ENCODE data around the gene CDHR5.

CDHR5 gene

GRCh38 chr11:624705-625635, at the start of gene CDHR5:
TSS of gene CDHR5 (minus strand) at chr11:624955. CDS start at chr11:624902, 53 bp downstream.
- Histone ChIP-seq H3K36me3 (ENCODE audit: insufficient read depth, low read length) (no peaks in the 10 kb centered on the region), H3K9me3 (ENCODE audit: control insufficient read depth, insufficient read depth, low read length) (no peaks in the 10 kb centered on the region), H3K9ac (ENCODE audit: low read depth, low read length) (no peak within 1 kb of the TSS), H3K4me1 (ENCODE audit: insufficient read depth, low read length) (no peaks in the 10 kb centered on the region; the same call in 1 of the 2 replicates)

- Histone ChIP-seq H3K9me3 (ENCODE audit: control insufficient read depth, insufficient read depth, low read length) (no peaks in the 10 kb centered on the region), H3K36me3 (ENCODE audit: insufficient read depth, low read length) (peaks cover 15% of the 10 kb centered on the region; the same call in 1 of the 2 replicates), H3K9ac (ENCODE audit: low read depth, low read length) (no peak overlapping the region), H3K4me1 (ENCODE audit: insufficient read depth, low read length) (no peaks in the 10 kb centered on the region)
Measured at GRCh38 chr11:674406-674805, 49.7 kb upstream of the CDHR5 start.

- no peaks in the 10 kb centered on the region for H3K4me1 ChIP-seq (ENCODE audit: insufficient read depth, low read length)
- peaks cover 12% of the 10 kb centered on the region; the same call in 1 of the 2 replicates for H3K36me3 ChIP-seq (ENCODE audit: insufficient read depth, low read length)
- no peaks in the 10 kb centered on the region for H3K9me3 ChIP-seq (ENCODE audit: control insufficient read depth, insufficient read depth, low read length)
- H3K9ac ChIP-seq (ENCODE audit: low read depth, low read length): no peak overlapping the region
Measured at GRCh38 chr11:673866-674265, 49.1 kb upstream of the CDHR5 start.

GRCh38 chr11:665704-666281, 41.0 kb upstream of the CDHR5 start:
- no peaks in the 10 kb centered on the region for H3K9me3 ChIP-seq (ENCODE audit: control insufficient read depth, insufficient read depth, low read length)
- H3K36me3 ChIP-seq (ENCODE audit: insufficient read depth, low read length): no peaks in the 10 kb centered on the region
- H3K4me1 ChIP-seq (ENCODE audit: insufficient read depth, low read length): no peaks in the 10 kb centered on the region
- no peak overlapping the region for H3K9ac ChIP-seq (ENCODE audit: low read depth, low read length)

GRCh38 chr11:665062-665703, 40.4 kb upstream of the CDHR5 start:
- no peaks in the 10 kb centered on the region for H3K9me3 ChIP-seq (ENCODE audit: control insufficient read depth, insufficient read depth, low read length)
- no peaks in the 10 kb centered on the region for H3K4me1 ChIP-seq (ENCODE audit: insufficient read depth, low read length)
- no peak overlapping the region for H3K9ac ChIP-seq (ENCODE audit: low read depth, low read length)
- H3K36me3 ChIP-seq (ENCODE audit: insufficient read depth, low read length): no peaks in the 10 kb centered on the region

GRCh38 chr11:662689-663274, 38.0 kb upstream of the CDHR5 start:
- no peaks in the 10 kb centered on the region for H3K9me3 ChIP-seq (ENCODE audit: control insufficient read depth, insufficient read depth, low read length)
- no peaks in the 10 kb centered on the region for H3K4me1 ChIP-seq (ENCODE audit: insufficient read depth, low read length)
- no peak overlapping the region for H3K9ac ChIP-seq (ENCODE audit: low read depth, low read length)
- no peaks in the 10 kb centered on the region for H3K36me3 ChIP-seq (ENCODE audit: insufficient read depth, low read length)

- no peaks in the 10 kb centered on the region for H3K9me3 ChIP-seq (ENCODE audit: control insufficient read depth, insufficient read depth, low read length)
- no peaks in the 10 kb centered on the region for H3K4me1 ChIP-seq (ENCODE audit: insufficient read depth, low read length)
- H3K9ac ChIP-seq (ENCODE audit: low read depth, low read length): no peak overlapping the region
- H3K36me3 ChIP-seq (ENCODE audit: insufficient read depth, low read length): no peaks in the 10 kb centered on the region
Measured at GRCh38 chr11:660681-661444, 36.1 kb upstream of the CDHR5 start.

- no peaks in the 10 kb centered on the region for H3K9me3 ChIP-seq (ENCODE audit: control insufficient read depth, insufficient read depth, low read length)
- no peak overlapping the region for H3K9ac ChIP-seq (ENCODE audit: low read depth, low read length)
- H3K36me3 ChIP-seq (ENCODE audit: insufficient read depth, low read length): no peaks in the 10 kb centered on the region
- H3K4me1 ChIP-seq (ENCODE audit: insufficient read depth, low read length): no peaks in the 10 kb centered on the region
Measured at GRCh38 chr11:660281-660680, 35.5 kb upstream of the CDHR5 start.

GRCh38 chr11:659532-660085, 34.9 kb upstream of the CDHR5 start:
- Histone ChIP-seq H3K9me3 (ENCODE audit: control insufficient read depth, insufficient read depth, low read length) (no peaks in the 10 kb centered on the region), H3K36me3 (ENCODE audit: insufficient read depth, low read length) (no peaks in the 10 kb centered on the region), H3K4me1 (ENCODE audit: insufficient read depth, low read length) (no peaks in the 10 kb centered on the region), H3K9ac (ENCODE audit: low read depth, low read length) (no peak overlapping the region)

GRCh38 chr11:657691-658126, 33.0 kb upstream of the CDHR5 start:
- Histone ChIP-seq H3K36me3 (ENCODE audit: insufficient read depth, low read length) (no peaks in the 10 kb centered on the region), H3K9ac (ENCODE audit: low read depth, low read length) (no peak overlapping the region), H3K4me1 (ENCODE audit: insufficient read depth, low read length) (no peaks in the 10 kb centered on the region)

GRCh38 chr11:656866-657265, 32.1 kb upstream of the CDHR5 start:
- Histone ChIP-seq H3K36me3 (ENCODE audit: insufficient read depth, low read length) (no peaks in the 10 kb centered on the region), H3K4me1 (ENCODE audit: insufficient read depth, low read length) (no peaks in the 10 kb centered on the region), H3K9ac (ENCODE audit: low read depth, low read length) (no peak overlapping the region), H3K9me3 (ENCODE audit: control insufficient read depth, insufficient read depth, low read length) (no peaks in the 10 kb centered on the region)

More at GRCh38 chr11:657691-658126, 33.0 kb upstream of the CDHR5 start:
- no peaks in the 10 kb centered on the region for H3K9me3 ChIP-seq (ENCODE audit: control insufficient read depth, insufficient read depth, low read length)

- Histone ChIP-seq H3K36me3 (ENCODE audit: insufficient read depth, low read length) (no peaks in the 10 kb centered on the region), H3K9ac (ENCODE audit: low read depth, low read length) (no peak overlapping the region), H3K9me3 (ENCODE audit: control insufficient read depth, insufficient read depth, low read length) (no peaks in the 10 kb centered on the region), H3K4me1 (ENCODE audit: insufficient read depth, low read length) (no peaks in the 10 kb centered on the region)
Measured at GRCh38 chr11:656426-656825, 31.7 kb upstream of the CDHR5 start.

GRCh38 chr11:655036-655726, 30.4 kb upstream of the CDHR5 start:
- Histone ChIP-seq H3K9me3 (ENCODE audit: control insufficient read depth, insufficient read depth, low read length) (no peaks in the 10 kb centered on the region), H3K4me1 (ENCODE audit: insufficient read depth, low read length) (no peaks in the 10 kb centered on the region), H3K36me3 (ENCODE audit: insufficient read depth, low read length) (no peaks in the 10 kb centered on the region), H3K9ac (ENCODE audit: low read depth, low read length) (no peak overlapping the region)

All from ES-I3 (cell line).